Measurements from ENCODE around the gene SUDS3.
"Not testable (repeated sequence)": the region's sequence is repeated elsewhere in the genome, so short reads cannot be mapped to it uniquely, and the experiment has no call there.

SUDS3 gene

DNA sequence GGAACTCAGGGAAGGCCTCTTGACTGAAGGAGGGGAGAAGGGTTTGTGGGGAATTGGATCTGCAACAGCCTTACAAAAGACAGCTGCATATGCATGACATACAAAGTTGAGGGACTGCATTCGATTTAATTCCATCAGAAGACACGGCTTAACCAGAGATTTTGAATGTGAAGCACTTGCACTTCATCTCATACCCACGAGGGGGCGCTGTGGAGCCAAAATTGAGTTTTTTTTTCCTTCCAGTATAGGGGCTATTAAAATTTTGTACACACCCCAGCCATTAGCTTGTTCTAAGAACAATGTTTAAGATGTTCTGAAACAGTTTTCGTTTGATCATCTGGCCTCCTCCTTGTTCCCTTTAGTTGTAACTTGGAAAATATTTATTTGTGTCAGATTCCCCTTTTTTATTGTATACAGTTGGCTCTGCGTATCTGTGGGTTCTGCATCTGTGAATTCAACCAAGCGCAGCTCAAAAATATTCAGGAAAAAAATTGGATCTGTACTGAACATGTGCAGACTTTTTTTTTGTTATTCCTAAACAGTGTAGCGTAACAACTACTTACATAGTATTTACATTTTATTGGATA is 1.6 kb downstream of the SUDS3 start:
- DNase-seq (ENCODE audit: low read depth, low spot score) = no peak
- peak overlapping the region; percentile 77 for H3K27ac ChIP-seq

DNA sequence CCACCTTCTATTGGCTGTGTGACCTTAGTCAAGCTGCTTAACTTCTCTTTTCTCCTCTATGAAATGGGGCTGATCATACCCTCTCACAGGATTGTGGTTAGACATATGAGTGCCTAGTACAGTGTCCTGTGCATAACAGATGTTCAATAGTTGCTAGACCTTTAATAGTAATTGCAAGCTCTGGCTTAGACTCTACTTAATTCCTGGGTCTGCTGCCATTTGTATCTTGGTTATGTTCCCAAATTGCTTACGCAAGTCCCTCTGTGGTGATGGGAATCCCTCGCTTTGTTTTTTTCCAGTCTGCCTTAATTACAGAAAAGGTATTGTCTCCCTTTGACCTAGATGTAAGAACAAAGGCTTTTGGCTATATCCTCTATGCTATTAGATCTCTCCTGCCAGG is 15.1 kb downstream of the SUDS3 start:
- H3K27ac ChIP-seq = no peak overlapping the region
- DNase-seq (ENCODE audit: low read depth, low spot score) = no peak

DNA sequence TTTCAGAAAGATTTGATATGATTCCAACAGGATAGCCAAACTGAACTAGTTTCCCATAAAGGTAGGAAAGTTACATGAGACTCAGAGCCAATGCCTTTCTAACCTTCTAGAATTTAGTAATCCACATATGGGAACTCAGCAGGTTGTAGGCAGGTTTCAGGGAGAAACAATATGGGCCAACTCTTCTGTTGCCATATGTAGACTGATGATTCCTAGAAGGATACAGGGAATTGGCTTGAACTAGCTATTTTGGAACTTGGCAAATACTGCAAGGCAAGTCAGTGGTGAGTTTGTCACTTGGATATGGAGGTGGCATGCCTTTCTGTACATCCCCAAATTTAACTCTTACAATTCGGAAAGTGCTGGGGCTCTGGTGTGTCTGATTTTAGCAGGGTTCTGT is 15.5 kb downstream of the SUDS3 start:
- H3K27ac ChIP-seq = no peak overlapping the region
- no peak for DNase-seq (ENCODE audit: low read depth, low spot score)

DNA sequence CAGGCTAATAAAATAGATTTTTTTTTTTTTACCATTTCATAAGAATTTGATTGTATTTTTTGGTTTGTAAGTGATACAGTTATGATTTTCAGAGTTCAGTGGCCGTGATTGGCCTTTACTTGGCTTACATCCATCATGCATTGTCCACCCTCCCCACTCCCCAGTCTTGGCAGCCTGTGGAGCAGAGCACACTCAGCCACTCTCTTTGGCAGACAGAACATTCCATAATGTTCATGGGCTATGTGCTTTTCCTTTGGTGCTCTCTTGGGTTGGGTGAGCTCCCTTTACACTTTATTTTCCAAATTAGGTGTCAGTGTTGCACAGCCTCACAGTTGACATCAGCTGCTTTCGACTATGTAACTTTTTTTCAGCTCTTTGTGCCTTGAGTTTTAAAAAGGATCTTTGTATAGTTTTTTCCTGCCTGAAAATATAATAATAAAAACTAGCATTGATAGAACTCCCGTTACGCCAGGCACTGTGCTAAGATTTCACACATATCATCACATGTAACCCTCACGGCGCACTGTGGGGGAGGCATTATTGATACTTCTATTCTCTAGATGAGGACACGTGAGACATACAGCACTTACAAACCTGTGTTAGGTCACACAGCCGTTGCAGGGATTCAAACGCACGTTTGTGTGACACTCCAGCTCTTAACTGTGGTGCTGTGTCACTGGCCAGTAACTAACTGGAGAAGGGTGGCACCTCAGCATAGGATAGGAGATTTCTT is 21.5 kb downstream of the SUDS3 start:
- no peak overlapping the region for H3K27ac ChIP-seq
- DNase-seq (ENCODE audit: low read depth, low spot score) = no peak

DNA sequence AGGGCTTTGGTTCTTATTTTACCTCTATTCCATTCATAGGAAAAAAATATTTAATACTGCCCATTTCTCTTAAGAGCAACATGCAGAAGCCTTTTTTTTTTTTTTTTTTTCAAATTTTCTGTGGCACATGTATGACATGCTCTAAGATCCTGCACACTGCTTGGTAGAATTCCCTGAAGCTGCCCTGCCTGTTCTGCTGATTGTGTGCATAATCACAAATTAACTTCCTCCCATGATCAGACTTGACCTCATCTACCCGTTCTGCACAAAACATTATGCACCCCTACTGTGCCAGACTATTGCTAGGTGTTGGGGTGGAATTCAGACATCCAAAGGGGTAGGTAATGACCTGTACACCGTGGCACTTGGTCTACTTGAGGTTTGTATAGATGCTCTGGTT is 22.2 kb downstream of the SUDS3 start:
- no peak for DNase-seq (ENCODE audit: low read depth, low spot score)
- no peak overlapping the region for H3K27ac ChIP-seq

DNA sequence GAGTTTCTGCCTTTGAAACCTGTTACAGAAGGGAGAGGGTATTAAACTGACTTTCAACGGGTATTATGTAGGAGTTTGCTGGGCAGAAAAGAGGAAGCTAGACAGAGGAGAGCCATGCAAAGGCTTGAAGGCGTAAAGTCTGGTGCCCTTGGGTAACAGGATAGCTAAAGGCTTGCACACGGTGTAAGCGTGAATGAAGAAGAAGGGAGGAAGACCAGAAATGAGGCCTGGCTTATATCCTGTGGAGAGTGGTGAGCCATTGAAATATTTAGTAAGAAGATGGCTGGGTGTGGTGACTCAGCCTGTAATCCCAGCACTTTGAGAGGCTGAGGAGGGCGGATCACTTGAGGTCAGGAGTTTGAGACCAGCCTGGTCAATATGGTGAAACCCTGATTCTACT is 22.6 kb downstream of the SUDS3 start:
- H3K27ac ChIP-seq = no peak overlapping the region
- no peak for DNase-seq (ENCODE audit: low read depth, low spot score)

DNA sequence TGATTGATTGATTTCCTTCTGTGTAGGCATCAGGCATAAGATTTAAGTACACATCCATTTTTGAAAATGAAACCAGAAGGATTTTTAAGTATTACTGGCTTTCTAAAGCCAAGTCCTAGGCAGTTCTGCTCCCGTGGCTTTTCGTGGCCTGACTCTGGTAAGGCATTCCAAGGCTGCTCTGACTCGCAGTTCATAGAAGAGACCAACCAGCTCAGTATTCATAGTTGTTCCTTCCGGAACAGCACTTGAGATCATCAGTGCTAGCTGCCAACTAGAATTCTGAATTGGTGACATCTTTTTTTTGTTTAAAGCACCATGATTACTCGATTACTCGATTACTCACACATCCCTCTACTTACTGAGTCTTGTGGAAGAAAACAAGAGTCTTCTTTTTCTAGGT is 25.9 kb downstream of the SUDS3 start:
- peak overlapping the region; percentile 48 for H3K27ac ChIP-seq
- DNase-seq (ENCODE audit: low read depth, low spot score) = no peak

DNA sequence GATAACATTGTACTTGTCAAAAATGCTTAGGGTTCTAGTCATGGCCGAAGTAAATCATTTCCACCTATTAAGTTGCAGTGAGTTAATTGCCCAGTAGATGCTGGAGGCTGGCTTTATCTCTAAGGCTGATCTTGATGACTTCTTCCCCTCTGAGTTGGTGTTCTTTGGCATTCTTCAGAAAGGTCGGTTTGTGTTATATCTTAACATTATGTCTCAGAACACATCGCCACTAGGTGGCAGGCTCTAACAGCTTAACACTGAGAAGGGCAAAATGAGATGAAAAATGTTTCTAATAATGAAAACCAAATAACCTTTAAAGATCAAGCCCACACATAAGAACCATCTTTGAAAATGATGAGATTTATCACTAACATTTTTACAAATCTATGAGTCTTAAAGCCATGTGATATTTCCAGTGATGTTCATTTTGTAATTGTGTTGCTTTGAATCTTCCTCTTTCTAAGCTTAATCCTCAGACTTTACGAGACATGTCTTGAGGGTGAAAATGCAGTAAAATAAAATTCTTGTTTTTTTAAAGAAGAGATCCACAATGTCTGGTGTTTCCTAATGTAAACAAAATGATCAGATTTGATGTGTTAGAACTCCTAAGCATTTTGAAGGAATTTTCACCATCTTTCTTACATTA is 28.6 kb downstream of the SUDS3 start:
- DNase-seq (ENCODE audit: low read depth, low spot score) = no peak

DNA sequence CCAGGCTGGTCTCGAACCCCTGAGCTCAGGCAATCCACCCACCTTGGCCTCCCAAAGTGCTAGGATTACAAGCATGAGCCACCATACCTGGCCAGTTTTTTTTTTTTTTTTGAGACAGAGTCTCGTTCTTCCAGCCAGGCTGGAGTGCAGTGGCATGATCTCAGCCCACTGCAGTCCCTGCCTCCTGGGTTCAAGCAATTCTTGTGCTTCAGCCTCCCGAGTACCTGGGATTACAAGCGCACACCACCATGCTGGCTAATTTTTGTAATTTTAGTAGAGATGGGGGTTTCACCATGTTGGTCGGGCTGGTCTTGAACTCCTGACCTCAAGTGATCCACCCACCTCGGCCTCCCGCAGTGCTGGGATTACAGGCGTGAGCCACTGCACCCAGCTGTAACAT is 31.9 kb downstream of the SUDS3 start:
- not testable (repeated sequence) for DNase-seq (ENCODE audit: low read depth, low spot score); H3K27ac ChIP-seq

More for the DNA sequence above, 28.6 kb downstream of the SUDS3 start:
- no peak overlapping the region for H3K27ac ChIP-seq

DNA sequence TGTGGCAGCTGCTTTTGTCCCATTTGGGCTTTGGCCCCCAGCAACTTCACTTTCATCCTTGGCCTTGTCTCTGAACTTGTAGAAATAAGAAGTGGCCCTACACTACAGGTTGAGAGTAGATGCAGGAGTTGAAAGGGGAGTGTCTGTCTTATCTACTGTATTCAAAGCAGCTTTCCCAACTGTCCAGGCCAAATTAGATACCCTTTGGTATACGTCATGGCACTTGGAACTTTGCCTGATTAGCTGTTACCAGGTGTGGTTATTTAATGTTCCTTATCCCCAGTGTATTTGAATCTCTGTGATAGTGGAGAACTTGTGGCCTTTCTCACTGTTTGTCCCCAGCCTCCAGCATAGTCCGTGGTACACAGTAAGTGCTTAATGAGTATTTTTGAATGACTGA is 33.5 kb downstream of the SUDS3 start:
- no peak for DNase-seq (ENCODE audit: low read depth, low spot score)
- H3K27ac ChIP-seq = no peak overlapping the region

DNA sequence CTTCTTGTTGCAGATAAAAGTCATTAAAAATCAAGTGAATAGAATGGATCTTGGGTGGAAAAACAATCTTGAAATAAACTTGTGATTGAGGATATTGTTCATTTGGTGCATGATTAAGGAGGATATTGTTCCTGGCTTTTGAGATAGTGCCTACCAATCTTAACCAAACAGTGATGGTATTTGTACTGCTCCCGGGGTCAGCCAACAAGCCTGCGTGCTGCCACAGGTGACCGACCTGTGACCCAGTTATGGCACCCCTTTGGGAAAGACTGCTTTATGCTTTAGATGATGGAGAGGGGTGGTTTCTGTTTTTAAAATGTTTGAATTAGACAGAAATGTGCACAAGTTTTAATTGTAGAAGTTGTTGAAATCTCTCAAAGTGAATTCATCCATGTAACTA is 41.6 kb downstream of the SUDS3 start:
- DNase-seq (ENCODE audit: low read depth, low spot score) = no peak
- peak overlapping the region; percentile 81 for H3K27ac ChIP-seq

DNA sequence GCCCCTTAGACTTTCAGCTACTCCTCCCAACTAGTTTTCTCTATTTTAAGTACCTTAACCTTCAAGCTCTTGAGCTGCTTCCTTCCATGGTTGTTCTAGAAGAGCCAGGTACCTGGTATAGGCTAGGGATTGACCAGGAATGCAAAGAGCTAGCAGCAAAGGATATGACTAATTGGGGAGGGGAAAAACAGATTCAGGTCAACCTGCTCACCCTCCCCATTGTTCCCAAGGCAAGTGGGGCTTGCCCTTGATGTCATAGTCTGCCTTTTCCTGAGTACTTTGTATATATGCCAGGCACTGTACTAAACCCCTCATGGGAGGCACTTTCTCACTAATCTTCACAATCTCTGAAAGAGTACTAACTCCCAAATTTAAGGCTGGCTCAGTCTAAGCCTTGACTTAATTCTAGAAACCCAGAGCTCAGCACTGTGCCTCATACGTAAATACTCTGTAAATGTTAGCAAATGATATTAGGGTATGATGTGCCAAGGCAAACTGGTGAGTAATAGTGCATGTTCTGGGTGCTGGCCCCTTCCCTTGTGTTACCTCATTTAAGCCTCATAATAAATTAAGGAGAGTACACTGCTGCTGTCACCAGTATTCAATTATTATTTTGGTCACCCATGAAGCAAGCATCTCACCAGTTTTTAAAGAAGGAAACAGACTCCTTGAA is 42.2 kb downstream of the SUDS3 start:
- peak overlapping the region; percentile 81 for H3K27ac ChIP-seq

DNA sequence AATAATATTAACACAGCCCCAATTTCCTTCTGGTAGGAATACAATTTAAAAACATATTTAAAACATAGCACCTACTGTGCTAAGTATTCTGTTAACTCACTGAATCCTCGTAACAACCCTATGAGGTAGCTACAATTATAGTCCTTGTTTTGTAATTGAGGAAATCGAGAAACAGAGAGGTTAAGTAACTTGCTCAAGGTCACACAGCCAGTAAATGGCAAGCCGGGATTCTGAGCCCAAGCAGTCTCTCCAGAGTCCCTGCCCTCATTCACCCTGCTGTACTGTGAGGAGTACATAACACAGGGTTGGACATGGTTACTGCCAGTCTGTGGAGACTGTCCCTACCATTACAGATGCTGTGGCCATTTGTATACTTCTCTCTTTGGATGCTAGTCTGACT is 44.3 kb downstream of the SUDS3 start:
- no peak overlapping the region for H3K27ac ChIP-seq
- no peak for DNase-seq (ENCODE audit: low read depth, low spot score)

More for the DNA sequence above, 42.2 kb downstream of the SUDS3 start:
- DNase-seq (ENCODE audit: low read depth, low spot score) = no peak

DNA sequence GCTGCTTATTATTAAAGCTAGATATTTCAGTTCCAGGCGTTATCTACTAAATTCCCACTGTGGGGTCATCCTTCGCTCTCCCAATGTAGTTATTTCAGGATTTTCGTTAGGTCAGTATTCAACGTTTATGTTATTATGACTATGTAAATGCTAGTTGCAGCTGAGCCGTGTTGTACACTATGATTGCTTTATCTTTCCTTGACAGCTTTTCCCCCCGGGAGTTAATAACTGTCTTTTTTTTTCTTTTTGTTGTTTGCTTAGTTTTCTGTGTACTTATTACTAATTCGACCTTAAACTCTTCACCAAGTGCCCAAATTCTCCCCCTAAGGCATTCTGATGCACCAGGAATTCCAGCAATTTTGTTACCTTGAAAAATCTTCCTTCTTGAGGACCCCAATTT is 48.5 kb downstream of the SUDS3 start:
- DNase-seq (ENCODE audit: low read depth, low spot score) = no peak
- no peak overlapping the region for H3K27ac ChIP-seq

DNA sequence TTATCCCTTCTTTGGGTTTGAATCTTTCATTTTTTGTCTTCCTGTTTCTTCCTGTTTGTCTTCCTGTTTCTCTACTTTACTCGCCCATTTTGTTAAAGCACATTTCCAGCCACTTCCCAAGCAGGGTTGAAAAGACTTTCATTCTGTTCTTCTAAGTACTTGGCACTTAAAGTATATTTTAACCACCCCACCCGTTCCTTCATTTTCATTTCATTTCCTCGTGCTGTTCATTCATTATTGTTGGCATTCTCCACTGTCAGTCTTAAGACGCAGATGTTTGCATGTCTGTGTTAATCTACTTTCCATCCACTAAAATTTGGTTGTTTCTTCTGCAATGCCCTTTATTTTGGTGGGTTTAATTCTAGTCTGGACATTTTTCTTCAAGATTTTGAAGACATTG is 49.0 kb downstream of the SUDS3 start:
- H3K27ac ChIP-seq = no peak overlapping the region
- no peak for DNase-seq (ENCODE audit: low read depth, low spot score)

DNA sequence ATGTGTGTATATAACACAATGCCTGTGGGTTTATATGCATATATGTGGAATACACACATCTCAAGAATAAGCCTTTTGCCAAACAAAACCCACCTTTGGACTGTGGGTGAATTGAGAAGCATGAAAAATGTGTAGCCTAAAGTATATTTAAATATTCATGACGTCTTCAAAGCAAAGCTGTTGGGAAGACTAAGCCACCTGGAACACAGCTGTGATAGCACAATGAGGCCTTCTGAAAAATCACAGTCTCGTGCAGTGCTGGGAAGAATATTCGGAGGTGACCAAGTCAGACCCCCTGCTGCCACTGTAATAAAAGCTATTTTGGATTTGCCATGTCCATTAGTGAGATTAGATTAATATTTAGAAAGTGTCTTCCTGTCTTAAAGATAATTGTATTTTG is 51.5 kb downstream of the SUDS3 start:
- H3K27ac ChIP-seq = no peak overlapping the region
- no peak for DNase-seq (ENCODE audit: low read depth, low spot score)

DNA sequence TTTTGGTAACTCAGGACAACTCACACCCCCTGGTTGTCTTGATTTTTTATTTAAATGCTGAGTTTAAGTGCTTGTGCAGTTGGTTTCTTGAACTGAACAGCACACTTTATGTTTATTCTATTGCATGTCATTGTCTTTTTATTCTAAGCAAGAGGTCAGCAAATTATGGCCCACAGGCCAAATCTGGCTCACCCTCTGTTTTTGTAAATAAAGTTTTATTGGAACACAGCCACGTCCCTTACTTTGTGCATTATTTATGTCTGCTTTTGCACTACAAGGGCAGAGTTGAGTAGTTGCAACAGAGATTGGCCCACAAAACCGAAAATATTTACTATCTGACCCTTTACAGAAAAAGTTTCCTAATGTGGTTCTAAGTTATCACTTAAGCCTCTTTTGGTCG is 52.3 kb downstream of the SUDS3 start:
- no peak overlapping the region for H3K27ac ChIP-seq
- DNase-seq (ENCODE audit: low read depth, low spot score) = no peak

DNA sequence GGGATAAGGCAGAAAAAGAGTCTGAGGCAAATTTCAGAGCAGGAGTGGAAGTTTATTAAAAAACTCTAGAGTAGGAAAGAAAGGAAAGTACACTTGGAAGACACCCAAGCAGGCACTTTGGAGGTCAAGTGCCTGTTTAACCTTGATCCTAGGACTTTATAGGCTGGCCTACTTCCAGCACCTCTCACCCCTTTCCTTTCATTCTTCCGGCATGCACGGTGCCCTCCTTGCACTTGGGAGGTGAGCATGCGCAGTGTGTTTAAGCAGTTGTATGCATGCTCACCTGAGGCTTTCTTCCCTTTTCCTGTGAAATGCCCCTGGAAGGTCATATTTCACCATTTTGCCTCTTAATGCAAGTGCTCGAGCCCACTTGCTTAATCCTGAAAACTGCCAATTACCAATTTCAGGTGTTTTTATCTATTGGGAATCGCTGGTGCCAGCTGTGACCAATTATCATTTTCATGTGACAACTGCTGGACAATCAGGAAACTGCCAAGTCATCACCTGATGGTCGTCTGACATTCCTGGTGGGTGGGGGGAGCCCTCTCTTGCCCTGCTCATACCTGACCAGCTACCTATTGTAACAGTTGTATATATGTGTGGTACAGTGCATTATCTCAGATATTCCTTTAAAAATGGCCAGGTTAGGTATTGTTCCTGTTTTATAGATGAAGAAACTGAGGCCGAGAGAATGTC is 53.5 kb downstream of the SUDS3 start:
- H3K27ac ChIP-seq = no peak overlapping the region
- no peak for DNase-seq (ENCODE audit: low read depth, low spot score)

DNA sequence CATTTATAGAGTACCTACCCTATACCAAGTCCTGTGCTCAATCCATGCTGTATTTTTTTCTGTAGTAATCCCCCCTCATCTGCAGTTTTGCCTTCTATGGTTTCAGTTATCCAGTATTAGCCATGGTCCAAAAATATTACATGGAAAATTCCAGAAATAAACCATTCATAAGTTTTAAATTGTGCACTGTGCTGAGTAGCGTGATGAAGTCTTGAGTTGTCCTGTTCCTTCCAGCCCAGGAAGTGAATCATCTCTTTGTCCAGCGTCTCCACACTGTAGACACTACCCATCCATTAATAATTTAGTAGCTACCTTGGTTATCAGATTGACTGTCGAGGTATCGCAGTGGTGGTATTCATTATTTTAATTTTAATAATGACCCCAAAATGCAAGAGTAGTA is 54.2 kb downstream of the SUDS3 start:
- no peak overlapping the region for H3K27ac ChIP-seq
- no peak for DNase-seq (ENCODE audit: low read depth, low spot score)

DNA sequence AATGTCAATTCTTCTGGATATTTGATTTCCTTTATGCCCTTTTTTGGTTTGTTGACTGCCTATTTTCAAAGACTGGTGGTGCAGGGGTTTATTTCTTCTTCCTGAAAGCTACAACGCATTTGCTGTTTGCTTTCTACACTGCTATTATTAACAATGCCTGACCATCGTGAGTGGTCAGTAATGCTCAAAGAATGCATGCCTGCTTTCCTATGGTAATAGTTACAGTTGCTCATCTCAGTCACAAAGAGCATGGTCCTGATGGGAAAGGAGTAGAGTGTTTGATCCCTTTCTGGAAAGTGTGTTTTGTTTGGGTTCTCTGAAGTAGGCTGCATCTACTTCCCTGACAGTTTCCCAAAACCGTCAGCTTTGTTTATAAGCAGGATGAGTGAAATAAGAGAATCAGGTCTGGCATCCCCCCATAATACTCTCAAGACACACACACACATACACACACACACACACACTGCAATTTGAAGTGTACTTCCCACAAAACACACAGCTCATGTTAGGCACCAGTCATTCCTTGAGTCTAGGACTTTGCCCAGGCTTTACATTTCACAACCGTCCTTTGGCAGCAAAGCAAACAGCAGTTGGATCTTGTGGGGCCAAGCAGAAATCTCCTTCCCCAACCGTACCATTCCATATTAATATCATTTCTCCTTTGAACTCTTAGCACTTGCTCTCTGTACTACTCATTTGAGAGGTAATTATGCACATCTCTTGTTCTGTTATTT is 56.6 kb downstream of the SUDS3 start:
- H3K27ac ChIP-seq = no peak overlapping the region
- no peak for DNase-seq (ENCODE audit: low read depth, low spot score)
